HG02852 (cell line): Measurements from ENCODE around the gene PUS10.
"Not testable (repeated sequence)": the region's sequence is repeated elsewhere in the genome, so short reads cannot be mapped to it uniquely, and the experiment has no call there.

ENCODE experiments used
- ATAC-seq: cut with Tn5 transposase; IDR thresholded peaks from one replicate; pipeline ENCODE4 v1.9.1; 2021; ENCODE audit warnings: mild to moderate bottlenecking, moderate library complexity; ENCODE audit not compliant: unreplicated experiment

Gene PUS10

GRCh38 chr2:61012303-61012702 is 5.8 kb downstream of the PUS10 start:
- not testable (repeated sequence) for ATAC-seq

GRCh38 chr2:61011678-61012077 is 6.4 kb downstream of the PUS10 start:
- ATAC-seq, result no peak

DNA sequence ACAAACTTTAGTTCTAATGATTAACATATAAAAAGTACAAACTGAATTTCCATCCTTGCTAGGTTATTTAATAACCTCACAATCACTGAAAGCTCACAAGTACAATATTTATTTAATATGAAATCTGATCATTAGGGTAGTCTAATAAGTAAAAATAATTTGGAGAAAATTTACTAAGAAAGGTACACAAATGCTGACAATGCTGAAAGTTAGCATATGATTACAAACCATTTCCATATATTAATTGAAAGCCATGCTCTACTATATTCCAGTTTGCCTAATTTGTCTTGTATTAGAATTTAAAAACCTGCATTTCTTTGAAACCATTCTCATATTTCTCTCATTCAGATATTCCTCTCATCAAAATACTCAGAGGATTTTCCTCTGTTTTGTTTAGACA is 8.7 kb downstream of the PUS10 start:
- ATAC-seq, result no peak

GRCh38 chr2:61006486-61007105 is 11.5 kb downstream of the PUS10 start:
- ATAC-seq, result no peak

- no peak for ATAC-seq
These were observed 12.3 kb downstream of the PUS10 start for GRCh38 chr2:61005736-61006135.

DNA sequence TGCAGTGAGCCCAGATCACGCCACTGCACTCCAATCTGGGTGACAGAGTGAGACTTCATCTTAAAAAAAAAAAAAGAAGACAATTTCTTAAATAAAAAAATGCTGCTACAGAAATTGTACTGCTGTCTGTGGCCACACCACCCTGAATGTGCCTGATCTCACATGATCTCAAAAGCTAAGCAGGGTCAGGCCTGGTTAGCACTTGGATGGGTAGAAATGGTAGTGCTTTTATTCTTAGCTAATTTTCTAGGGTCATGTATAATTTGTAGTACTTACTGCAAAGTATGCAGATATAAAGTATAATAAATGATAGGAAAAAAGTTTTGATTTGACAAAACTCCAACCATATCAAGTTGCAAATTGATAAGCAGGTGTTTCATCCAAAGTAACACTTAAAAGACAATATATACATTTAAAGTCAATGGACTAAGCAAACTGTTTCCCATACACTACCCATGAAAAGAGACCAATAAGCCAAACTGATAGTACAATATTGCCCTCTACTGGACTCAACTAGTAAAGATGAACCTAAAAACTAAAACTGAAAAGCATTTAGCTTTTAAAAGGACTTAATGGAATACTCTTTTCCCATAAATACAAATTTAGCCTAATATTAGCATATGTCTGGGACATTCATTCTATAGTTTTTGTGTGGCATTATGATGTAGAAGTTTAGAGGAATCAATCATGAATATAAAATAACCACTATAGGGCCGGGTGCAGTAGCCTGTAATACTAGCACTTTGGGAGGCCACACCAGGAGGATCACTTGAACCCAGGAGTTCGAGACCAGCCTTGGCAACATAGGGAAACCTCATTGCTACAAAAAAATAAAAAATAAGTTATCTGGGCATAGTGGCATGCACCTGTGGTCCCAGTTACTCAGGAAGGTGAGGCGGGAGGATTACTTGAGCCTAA is 19.2 kb downstream of the PUS10 start:
- ATAC-seq, result peak; percentile 54

DNA sequence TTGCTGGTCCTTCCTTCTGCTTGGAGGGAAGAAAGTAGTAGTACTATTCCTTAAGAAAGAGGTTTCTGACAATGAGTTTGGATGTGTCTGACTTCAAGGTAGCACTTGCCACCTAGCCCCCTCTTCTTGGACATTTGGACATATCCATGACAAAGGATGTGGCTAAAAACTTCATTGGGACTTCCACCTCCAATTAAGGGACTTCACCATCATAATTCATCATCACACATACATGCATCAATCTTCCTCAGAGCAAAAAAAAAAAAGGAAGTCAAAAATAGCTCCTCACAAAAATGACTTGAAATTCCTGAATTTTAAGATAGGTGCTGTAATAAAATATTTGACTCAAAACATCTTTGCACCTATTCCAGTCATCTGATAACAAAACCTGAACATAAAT is 23.9 kb downstream of the PUS10 start:
- ATAC-seq, result no peak

GRCh38 chr2:60992985-60993392 is 25.1 kb downstream of the PUS10 start:
- ATAC-seq, result peak; percentile 98

DNA sequence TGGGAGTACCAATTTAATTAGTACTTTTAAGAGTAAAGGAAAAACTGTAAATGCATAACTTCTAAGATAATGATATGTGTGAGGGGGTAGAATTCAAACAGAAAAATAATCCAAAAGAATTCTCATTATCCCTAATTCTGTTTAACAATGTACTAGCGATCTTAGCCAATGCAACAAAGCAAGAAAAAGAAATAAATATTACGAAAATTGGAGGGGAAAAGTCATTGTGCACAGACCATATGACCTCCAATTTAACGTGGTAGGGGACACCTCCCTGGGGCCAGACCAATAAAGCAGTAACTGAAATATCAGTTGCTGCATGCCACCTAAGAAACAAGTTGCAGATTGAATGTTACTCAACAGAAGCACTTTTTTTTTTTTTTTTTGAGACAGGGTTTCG is 26.4 kb downstream of the PUS10 start:
- ATAC-seq, result no peak

DNA sequence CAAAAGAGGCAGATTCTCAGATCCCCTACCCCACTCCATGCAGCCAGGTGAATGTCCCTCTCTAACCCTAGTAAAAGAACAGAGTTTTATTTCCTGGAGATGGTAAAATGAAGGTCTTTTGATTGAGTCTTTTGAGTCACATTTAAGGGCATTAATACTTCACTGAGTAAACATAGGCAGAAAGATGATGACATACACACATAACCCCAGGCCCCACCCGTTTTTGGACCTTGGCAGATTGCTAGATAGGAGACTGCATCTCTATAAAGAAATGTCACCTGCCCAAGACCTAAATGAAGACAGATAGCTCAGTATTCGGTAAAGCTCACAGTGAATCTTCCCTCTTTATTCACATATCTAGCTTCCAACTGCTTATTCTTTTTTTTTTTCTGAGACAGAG is 28.8 kb downstream of the PUS10 start:
- no peak for ATAC-seq

GRCh38 chr2:60987656-60988055 is 30.4 kb downstream of the PUS10 start:
- not testable (repeated sequence) for ATAC-seq

GRCh38 chr2:60987041-60987440 is 31.0 kb downstream of the PUS10 start:
- ATAC-seq, result no peak

DNA sequence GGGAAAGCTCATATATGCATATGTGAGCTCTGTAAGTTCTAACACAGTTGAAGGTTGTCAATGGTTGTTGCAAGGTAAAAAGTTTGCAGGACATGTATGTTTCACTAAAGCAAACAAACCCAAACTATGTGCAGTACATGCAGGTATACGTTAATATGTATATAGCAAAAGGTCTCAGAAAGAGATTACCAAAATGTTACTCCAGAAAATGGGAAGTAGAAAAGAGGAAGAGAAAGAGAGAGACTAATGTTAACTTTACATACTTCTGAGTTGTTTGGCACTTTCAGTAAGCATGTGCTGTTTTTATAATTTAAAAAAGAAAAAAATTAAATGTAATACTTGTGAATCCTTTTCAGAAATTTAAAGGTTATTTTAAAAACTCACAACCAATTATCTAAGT is 33.3 kb downstream of the PUS10 start:
- ATAC-seq, result peak; percentile 37

GRCh38 chr2:60982066-60982465 is 36.0 kb downstream of the PUS10 start:
- not testable (repeated sequence) for ATAC-seq

- ATAC-seq, result peak; percentile 59
These were observed 37.8 kb downstream of the PUS10 start for GRCh38 chr2:60980071-60980815.

DNA sequence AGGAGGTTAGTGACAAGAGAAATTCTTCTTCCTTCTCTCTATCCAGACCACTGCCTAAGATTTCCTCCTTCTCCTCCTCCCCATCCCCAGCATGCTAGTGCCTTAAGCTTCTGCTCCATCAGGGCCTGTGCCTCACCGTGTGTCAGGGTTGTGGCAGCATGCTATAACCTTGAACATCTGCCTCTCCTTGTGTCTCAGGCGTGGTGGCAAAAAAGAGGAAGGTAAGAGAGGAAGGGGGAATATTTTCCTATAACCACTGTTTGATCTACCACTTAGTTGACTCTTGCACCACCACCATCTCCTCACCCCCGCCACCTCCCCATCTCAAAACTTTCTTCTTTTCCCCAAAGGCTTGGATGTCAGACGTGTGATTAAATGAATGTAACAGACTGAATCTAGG is 38.8 kb downstream of the PUS10 start:
- no peak for ATAC-seq

DNA sequence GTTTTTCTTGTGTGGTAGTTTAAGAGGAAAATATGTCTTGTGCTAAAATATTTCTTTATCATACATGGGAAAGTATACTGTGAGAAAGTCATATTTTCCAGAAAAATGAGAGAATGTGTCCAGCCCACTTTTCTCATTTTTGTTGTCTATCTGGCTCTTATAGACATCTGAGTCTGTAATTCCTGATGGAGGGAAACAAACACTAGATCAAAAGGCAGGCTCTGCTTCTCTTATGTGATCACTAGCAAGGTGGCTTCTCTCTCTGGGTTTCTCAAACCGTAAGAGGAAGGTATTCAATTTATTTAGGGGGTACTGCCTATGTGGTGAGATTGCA is 40.5 kb downstream of the PUS10 start:
- no peak for ATAC-seq

DNA sequence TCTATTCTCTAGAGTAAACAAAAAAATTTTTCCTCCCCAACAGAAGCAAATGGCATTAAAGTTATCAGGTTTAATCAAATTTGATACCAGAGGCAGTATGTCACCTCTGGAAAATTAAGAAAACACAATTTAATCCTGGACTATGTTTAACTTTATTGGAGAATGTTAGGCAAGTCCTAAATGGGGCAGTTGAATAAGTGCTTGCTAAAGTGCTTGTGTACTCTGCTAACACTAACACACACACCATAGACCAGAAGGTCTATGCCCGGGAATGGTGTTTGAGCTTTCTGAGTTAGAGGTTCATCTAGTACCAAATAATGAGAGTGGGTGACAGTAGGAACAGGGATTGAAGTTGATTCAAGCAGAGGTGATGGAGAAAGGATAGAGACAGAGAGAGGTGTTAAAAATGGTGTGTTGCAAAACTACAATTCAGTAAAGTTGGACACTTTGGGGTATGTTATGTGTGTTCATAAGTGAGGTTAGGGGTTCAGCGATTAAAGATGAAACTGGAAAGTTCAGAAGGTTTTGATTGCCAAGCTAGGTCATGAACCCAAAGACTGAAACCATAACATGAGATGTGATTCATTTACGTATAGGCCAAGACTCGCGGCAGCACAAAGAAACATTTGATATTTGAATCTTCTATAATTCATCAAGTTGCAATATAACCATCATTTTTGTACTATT is 41.0 kb downstream of the PUS10 start:
- peak; percentile 55 for ATAC-seq

- no peak for ATAC-seq
These were observed 41.7 kb downstream of the PUS10 start for GRCh38 chr2:60976256-60976850.

GRCh38 chr2:60974652-60975051 is 43.4 kb downstream of the PUS10 start:
- no peak for ATAC-seq

DNA sequence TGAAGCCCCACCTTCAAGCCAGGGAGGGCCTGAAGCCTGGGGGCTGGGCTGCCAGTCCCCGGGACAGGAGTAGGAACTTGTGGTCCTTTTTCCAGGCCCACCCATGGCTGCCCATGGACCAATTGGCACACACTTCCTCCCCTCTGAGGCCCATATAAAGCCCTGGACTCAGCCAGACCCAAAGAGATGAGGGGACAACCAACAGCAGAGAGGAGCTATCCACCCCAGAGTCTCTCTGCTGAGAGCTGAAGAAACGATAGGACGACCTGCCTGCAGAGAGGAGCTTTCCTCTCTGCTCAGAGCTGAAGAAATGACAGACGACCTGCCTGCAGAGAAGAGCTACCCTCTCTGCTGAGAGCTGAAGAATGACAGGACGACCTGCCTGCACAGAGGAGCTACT is 44.4 kb downstream of the PUS10 start:
- ATAC-seq, result no peak
